SU-DHL-6 (cell line): ENCODE data around the gene NMT2.

Experiments used
- EZH2phosphoT487 ChIP-seq: fragments of 200-600 bp; sonication (generic), shearing (Covaris generic); conservative IDR thresholded peaks from 2 replicates; pipeline ENCODE4 v1.6.1; 2018; ENCODE audit warnings: mild to moderate bottlenecking, antibody characterized with exemption, low read length, moderate library complexity, mixed read lengths
- TF ChIP-seq, protein P1 (sequence below): fragments of 200-600 bp; sonication (generic); IDR thresholded peaks from one replicate; pipeline ENCODE4 v1.5.1; 2017; ENCODE audit warnings: antibody characterized with exemption, mild to moderate bottlenecking, low read length, moderate library complexity; ENCODE audit not compliant: insufficient read depth, poor library complexity, severe bottlenecking

DNA sequence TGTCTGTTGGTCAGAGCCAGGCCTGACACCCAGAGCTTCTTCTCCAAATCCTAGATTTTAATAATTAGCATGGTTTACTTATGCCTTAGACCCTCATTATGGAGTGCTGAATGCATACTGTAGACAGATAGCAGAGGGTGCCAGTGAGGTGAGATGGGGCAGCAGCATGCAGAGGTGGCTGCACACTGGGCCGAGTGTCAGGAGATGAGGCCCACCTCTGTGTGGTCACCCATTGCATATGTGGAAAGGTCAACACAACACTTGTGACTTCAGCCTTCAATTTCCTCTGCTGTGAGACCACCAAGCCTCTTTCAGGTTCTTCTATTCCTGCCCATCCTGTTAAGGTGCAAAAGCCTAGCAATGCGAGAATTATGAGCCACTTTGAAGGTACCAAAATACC is 39.7 kb upstream of the NMT2 start:
- TF ChIP-seq, protein P1, sequence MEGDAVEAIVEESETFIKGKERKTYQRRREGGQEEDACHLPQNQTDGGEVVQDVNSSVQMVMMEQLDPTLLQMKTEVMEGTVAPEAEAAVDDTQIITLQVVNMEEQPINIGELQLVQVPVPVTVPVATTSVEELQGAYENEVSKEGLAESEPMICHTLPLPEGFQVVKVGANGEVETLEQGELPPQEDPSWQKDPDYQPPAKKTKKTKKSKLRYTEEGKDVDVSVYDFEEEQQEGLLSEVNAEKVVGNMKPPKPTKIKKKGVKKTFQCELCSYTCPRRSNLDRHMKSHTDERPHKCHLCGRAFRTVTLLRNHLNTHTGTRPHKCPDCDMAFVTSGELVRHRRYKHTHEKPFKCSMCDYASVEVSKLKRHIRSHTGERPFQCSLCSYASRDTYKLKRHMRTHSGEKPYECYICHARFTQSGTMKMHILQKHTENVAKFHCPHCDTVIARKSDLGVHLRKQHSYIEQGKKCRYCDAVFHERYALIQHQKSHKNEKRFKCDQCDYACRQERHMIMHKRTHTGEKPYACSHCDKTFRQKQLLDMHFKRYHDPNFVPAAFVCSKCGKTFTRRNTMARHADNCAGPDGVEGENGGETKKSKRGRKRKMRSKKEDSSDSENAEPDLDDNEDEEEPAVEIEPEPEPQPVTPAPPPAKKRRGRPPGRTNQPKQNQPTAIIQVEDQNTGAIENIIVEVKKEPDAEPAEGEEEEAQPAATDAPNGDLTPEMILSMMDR = no peak
- no peak for TF ChIP-seq EZH2phosphoT487
